ENCODE results near the gene GAS2L1. TPM values are rescaled to one million over a fixed set of nuclear protein-coding genes. Genes with fewer than 3 reads are reported as not detected.

Gene GAS2L1
- total and polyA plus RNA-seq, 2 donors (not counting 3 experiments of a cell fraction or from before 2014, with no cell fraction given), result 30.5 to 44.0 TPM

- Histone ChIP-seq H4K20me1 (replicated peaks; ENCODE audit: control insufficient read depth, extremely low read depth, insufficient read depth, low read length) (no peaks in the 10 kb centered on the region), H3K9me3 (replicated peaks; ENCODE audit: control insufficient read depth, insufficient read depth, low read length) (no peaks in the 10 kb centered on the region), H3K9ac (replicated peaks; ENCODE audit: extremely low read depth, insufficient read depth, low read length) (no peak overlapping the region), H3K4me2 (ENCODE audit: insufficient read depth, low read length) (no peak overlapping the region), H3K27me3 (ENCODE audit: control insufficient read depth in 2 of 2, insufficient read depth in 2 of 2, low read length in 2 of 2) (no peaks in the 10 kb centered on the region), H3K36me3 (ENCODE audit: control insufficient read depth in 2 of 2, extremely low read depth in 1 of 2, insufficient read depth in 2 of 2, low read length in 2 of 2) (peaks cover 4 to 59% of the 10 kb centered on the region in 2 experiments), H2AFZ (ENCODE audit: low read depth, low read length) (no peak overlapping the region), H3K4me1 (ENCODE audit: control insufficient read depth, extremely low read depth, insufficient read depth, low read length) (peaks cover 10% of the 10 kb centered on the region), H3K27ac (ENCODE audit: insufficient read depth, low read depth, low read length) (no peak overlapping the region), H3K9me1 (replicated peaks; ENCODE audit: control insufficient read depth, extremely low read depth, insufficient read depth, low read length) (no peaks in the 10 kb centered on the region), H3K4me3 (replicated peaks in 1 of 3; ENCODE audit: insufficient read depth in 1 of 3, low read depth in 1 of 3, low read length in 3 of 3) (no peak overlapping the region), H3K79me2 (ENCODE audit: control insufficient read depth, insufficient read depth, low read length) (no peaks in the 10 kb centered on the region)
- no peak for DNase-seq (ENCODE audit: low read depth, low spot score)
- BruUV-seq (replicated peaks), result no TSS peak
- intact Hi-C loops (cut with micrococcal nuclease), result no loop called here
- FAIRE-seq, result no peak
- dilution Hi-C loops (cut with MboI; ENCODE audit: extremely low pct_ligation_motif_present, low sequenced_read_pairs), result no loop called here
- ChIA-PET POLR2A (no interaction called here), CTCF (interaction anchor here (1.8 to 1.9 kb wide), 2 partner anchors 11 to 26 kb away, joined by 5 to 7 read pairs; partner anchors contain the start of gene GAS2L1)
- TF ChIP-seq FOS (IDR thresholded peaks at IDR 0.05; ENCODE audit: borderline replicate concordance, insufficient read depth, low read length) (no peak), CTCF (IDR thresholded peaks at IDR 0.05; ENCODE audit: extremely low read depth in 1 of 2, insufficient read depth in 1 of 2, low read depth in 1 of 2, low read length in 2 of 2) (no peak), POLR2A (IDR thresholded peaks at IDR 0.05; ENCODE audit: low read depth, low read length) (no peak), GATA2 (IDR thresholded peaks at IDR 0.05; ENCODE audit: insufficient read depth, insufficient read length, low read depth, low read length) (no peak), EZH2 (IDR thresholded peaks at IDR 0.05; ENCODE audit: borderline replicate concordance, low read depth, low read length, severe bottlenecking) (no peak), JUN (IDR thresholded peaks at IDR 0.05; ENCODE audit: borderline replicate concordance, insufficient read depth, insufficient read length, low read depth) (no peak), POLR2AphosphoS5 (IDR thresholded peaks at IDR 0.05; ENCODE audit: insufficient read depth, low read depth, low read length) (no peak), MYC (IDR thresholded peaks at IDR 0.05; ENCODE audit: low read depth, low read length) (no peak)
- TF ChIP-seq, protein P1, sequence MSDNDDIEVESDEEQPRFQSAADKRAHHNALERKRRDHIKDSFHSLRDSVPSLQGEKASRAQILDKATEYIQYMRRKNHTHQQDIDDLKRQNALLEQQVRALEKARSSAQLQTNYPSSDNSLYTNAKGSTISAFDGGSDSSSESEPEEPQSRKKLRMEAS (IDR thresholded peaks at IDR 0.05; ENCODE audit: insufficient read depth, insufficient read length), result no peak
Observed at GRCh38 chr22:29331658-29332300, 25.3 kb downstream of the GAS2L1 start.
